Measurements from ENCODE around the gene VAT1L. TPM values are rescaled to one million over a fixed set of nuclear protein-coding genes. Genes with fewer than 3 reads are reported as not detected.

Gene VAT1L
- total and polyA plus RNA-seq, 2 experiments from 2014 or later: 11.0 to 24.4 TPM

GRCh38 chr16:77739559-77739892 lies 48.8 kb upstream of the VAT1L start:
- H3K4me1 ChIP-seq (ENCODE audit: insufficient read depth): no peaks in the 10 kb centered on the region
- ATAC-seq: no peak
- 0 out of 2 replicates have a peak, but pooled peaks cover 4% of the 10 kb centered on the region for H3K9me2 ChIP-seq (ENCODE audit: insufficient read depth)
- no peaks in the 10 kb centered on the region for H4K20me1 ChIP-seq (replicated peaks; ENCODE audit: insufficient read depth)
- Mint-ChIP-seq H3K27ac (no peak overlapping the region), H3K36me3 (ENCODE audit: low read depth) (peaks cover 11% of the 10 kb centered on the region; the same call in 2 of the 3 replicates), H3K4me1 (no peaks in the 10 kb centered on the region), H3K9me3 (no peaks in the 10 kb centered on the region; the same call in 2 of the 3 replicates), H3K4me3 (no peak overlapping the region), H3K27me3 (ENCODE audit: insufficient read depth, low read depth, poor library complexity) (no peaks in the 10 kb centered on the region)
- H3K27ac ChIP-seq (ENCODE audit: low read depth): no peak overlapping the region
- H3K79me2 ChIP-seq (replicated peaks; ENCODE audit: insufficient read depth): no peaks in the 10 kb centered on the region
- no peak for DNase-seq (ENCODE audit: low spot score)
- TF ChIP-seq, protein P1, sequence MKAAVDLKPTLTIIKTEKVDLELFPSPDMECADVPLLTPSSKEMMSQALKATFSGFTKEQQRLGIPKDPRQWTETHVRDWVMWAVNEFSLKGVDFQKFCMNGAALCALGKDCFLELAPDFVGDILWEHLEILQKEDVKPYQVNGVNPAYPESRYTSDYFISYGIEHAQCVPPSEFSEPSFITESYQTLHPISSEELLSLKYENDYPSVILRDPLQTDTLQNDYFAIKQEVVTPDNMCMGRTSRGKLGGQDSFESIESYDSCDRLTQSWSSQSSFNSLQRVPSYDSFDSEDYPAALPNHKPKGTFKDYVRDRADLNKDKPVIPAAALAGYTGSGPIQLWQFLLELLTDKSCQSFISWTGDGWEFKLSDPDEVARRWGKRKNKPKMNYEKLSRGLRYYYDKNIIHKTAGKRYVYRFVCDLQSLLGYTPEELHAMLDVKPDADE (IDR thresholded peaks at IDR 0.05): no peak
- TF ChIP-seq STAT1 (IDR thresholded peaks at IDR 0.05; ENCODE audit: unreplicated experiment) (no peak), ZNF462 (CRISPR knock-in tag; IDR thresholded peaks at IDR 0.05) (no peak), CREB1 (CRISPR knock-in tag; IDR thresholded peaks at IDR 0.05; ENCODE audit: low read depth) (no peak), ZNF331 (CRISPR knock-in tag; IDR thresholded peaks at IDR 0.05; ENCODE audit: low read depth) (no peak), EZH2phosphoT487 (IDR thresholded peaks at IDR 0.05; ENCODE audit: unreplicated experiment) (no peak), EZH2 (IDR thresholded peaks at IDR 0.05; ENCODE audit: low read depth, unreplicated experiment) (no peak), POLR2AphosphoS5 (IDR thresholded peaks at IDR 0.05; ENCODE audit: low read depth) (no peak), ZNF114 (CRISPR knock-in tag; IDR thresholded peaks at IDR 0.05) (no peak), NANOG (IDR thresholded peaks at IDR 0.05; ENCODE audit: borderline replicate concordance) (no peak), CTCF (conservative IDR thresholded peaks at IDR 0.05; ENCODE audit: low read depth in 2 of 2) (no peak), JUNB (IDR thresholded peaks at IDR 0.05; ENCODE audit: unreplicated experiment) (no peak)
- TF ChIP-seq, protein P2, sequence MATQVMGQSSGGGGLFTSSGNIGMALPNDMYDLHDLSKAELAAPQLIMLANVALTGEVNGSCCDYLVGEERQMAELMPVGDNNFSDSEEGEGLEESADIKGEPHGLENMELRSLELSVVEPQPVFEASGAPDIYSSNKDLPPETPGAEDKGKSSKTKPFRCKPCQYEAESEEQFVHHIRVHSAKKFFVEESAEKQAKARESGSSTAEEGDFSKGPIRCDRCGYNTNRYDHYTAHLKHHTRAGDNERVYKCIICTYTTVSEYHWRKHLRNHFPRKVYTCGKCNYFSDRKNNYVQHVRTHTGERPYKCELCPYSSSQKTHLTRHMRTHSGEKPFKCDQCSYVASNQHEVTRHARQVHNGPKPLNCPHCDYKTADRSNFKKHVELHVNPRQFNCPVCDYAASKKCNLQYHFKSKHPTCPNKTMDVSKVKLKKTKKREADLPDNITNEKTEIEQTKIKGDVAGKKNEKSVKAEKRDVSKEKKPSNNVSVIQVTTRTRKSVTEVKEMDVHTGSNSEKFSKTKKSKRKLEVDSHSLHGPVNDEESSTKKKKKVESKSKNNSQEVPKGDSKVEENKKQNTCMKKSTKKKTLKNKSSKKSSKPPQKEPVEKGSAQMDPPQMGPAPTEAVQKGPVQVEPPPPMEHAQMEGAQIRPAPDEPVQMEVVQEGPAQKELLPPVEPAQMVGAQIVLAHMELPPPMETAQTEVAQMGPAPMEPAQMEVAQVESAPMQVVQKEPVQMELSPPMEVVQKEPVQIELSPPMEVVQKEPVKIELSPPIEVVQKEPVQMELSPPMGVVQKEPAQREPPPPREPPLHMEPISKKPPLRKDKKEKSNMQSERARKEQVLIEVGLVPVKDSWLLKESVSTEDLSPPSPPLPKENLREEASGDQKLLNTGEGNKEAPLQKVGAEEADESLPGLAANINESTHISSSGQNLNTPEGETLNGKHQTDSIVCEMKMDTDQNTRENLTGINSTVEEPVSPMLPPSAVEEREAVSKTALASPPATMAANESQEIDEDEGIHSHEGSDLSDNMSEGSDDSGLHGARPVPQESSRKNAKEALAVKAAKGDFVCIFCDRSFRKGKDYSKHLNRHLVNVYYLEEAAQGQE (IDR thresholded peaks at IDR 0.05; ENCODE audit: unreplicated experiment): no peak
- no peak overlapping the region for H2AFZ ChIP-seq
- no peaks in the 10 kb centered on the region for H3F3A ChIP-seq (replicated peaks; ENCODE audit: low read depth)
- no peak overlapping the region for H3K4me2 ChIP-seq
- H3K4me3 ChIP-seq: no peak overlapping the region
- no peaks in the 10 kb centered on the region for H3K27me3 ChIP-seq (ENCODE audit: insufficient read depth)
- no peaks in the 10 kb centered on the region for H3K36me3 ChIP-seq (ENCODE audit: insufficient read depth)

Measured in GM23338 (cell line).